ENCODE measurements around the gene RPS19.

Gene RPS19

GRCh38 chr19:41879080-41879479 lies 19.0 kb downstream of the RPS19 start:
- no peak for DNase-seq (ENCODE audit: low read depth)

DNA sequence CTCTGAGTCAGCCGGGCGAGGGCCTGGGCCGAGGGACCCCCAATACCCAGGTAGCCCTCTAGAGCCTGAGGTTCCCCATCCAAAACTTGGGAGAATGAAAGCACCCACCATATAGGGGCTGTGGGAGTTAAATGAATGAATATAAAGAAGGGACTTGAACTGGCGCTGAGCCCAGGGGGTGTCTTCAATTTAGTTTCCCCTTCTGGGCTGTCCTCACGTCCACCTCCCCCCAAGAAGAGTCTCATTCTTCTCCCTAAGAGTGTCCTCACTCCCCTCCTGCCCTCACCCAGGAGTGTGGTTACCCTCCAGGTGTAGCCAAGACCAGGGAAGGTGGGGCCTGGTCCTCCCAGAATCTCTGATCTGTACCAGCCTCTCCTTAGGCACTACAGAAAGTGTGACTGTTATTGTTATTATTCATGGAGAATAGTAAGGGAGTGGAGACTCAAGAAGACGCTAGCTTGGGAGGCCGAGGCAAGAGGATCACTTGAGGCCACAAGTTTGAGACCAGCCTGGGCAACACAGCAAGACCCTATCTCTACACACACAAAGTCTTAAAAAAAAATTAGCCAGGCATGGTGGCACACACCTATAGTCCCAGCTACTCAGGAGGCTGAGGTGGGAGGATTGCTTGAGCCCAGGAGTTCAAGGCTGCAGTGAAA lies 19.7 kb downstream of the RPS19 start:
- no peak for DNase-seq (ENCODE audit: low read depth)

DNA sequence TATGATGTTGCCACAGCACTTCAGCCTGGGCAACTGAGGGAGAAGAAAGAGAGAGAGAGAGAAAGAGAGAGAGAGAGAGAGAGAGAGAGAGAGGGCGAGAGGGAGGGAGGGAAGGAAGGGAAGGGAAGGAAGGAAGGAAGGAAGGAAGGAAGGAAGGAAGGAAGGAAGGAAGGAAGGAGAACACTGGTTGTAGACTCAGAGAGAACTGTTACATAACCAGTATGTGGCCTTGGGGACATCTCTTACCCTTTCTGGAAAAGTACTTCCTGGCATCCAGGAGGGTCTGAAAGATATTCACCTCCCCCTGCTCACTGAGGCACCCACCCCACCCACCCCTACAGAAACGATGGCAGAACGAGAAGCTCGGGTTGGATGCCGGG lies 20.3 kb downstream of the RPS19 start:
- DNase-seq (ENCODE audit: low read depth) = no peak

DNA sequence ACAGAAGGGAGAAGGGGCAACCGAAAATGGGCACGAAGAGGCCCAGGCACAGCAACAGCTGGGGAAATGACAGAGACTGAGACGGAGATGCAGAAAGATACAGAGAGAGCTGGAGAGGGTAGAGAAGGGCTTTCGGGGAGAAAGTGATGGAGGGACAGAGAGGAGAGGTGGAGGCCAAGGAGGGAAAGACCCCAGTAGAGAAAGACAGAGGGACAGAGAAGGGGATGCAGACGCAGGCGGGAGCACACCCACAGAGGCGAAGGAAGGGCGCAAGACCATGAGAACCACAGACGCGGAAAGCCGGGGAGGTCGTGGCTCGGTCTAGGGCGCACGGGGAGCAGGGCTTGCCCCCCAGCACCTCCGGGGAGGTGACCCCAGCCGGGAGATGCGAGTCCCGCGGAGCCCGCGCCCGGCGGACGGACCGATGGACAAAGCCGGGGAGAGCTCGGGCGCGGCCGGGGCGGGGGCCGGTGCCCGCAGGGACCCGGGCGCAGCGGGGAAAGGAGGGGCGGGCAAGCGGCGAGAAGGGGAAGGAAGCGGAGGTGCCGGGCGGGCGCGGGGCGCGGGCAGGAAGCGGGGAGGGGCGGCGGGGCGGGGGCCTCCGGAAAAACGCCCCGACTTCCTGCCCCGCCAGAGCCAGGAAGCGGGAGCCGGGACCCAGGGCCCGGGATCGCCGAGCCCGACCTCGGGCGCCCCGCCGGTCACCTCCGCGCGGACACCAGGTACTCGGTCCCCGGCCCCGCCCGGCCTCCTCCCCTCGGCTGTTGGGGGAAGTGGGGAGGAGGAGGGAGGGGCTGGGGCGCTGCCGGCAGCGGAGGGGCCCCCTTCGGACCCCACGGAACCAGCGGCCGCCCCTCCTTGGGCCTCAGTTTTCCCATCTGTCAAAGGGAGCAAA lies 22.8 kb downstream of the RPS19 start, which contains the start of gene ARHGEF1:
TSS of gene ARHGEF1 (plus strand) at position 617 of the 895 bp plus-strand sequence. CDS start 4,899 bp downstream, outside the sequence.
- DNase-seq (ENCODE audit: low read depth) = no peak

- DNase-seq (ENCODE audit: low read depth) = no peak
These were observed 23.4 kb downstream of the RPS19 start for GRCh38 chr19:41883463-41883820.

GRCh38 chr19:41883821-41884733 lies 24.0 kb downstream of the RPS19 start:
- DNase-seq (ENCODE audit: low read depth) = peak; percentile 91

- DNase-seq (ENCODE audit: low read depth) = no peak
These were observed 27.0 kb downstream of the RPS19 start for GRCh38 chr19:41886761-41887710.

DNA sequence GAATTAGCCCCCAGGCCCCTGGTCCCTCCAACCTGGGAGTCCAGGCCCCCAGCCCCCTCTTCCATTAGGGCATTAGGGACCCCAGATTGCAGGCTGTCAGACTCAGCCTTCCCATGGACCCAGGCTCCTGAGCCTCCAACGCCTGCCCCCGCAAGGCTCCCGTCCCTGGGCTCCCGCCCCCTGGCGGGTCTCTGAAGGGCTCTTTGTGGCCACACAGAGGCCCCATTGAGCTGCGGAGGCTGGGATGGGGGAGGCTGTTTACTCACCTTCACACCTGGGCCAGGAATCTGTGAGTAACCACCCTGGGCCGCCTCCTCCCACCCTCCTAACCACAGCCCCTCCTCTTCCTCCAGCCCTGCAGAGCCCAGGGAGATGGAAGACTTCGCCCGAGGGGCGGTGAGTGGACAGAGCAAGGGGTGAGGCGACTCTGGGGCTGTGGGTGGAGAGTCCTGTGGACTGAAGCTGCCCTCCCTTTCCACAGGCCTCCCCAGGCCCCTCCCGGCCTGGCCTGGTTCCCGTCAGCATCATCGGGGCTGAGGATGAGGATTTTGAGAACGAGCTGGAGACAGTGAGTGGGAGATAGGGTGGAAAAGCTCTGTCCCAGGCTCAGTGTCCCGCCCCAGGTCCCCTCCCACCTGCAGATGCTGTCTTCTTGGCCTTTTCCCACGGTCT lies 27.8 kb downstream of the RPS19 start:
- no peak for DNase-seq (ENCODE audit: low read depth)

- DNase-seq (ENCODE audit: low read depth) = no peak
These were observed 28.9 kb downstream of the RPS19 start for GRCh38 chr19:41888926-41889325.

DNA sequence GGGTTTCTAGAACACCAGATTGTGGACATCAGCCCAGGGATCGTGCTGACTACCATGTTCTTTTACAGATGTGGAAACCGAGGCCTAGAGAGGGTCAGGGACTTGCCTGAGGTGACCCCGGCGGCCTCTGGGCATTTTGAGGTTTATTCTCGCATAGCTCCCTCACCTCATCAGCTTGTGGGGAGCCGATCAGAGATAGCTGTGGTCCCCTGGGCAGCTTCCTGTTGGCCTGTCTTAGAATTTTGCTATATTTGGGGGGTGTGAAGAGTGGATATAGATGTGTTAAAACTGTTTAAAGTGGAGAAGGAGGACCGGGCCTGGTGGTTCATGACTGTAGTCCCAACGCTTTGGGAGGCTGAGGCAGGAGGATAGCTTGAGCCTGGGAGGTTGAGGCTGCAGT lies 29.8 kb downstream of the RPS19 start:
- no peak for DNase-seq (ENCODE audit: low read depth)

GRCh38 chr19:41890936-41891335 lies 30.9 kb downstream of the RPS19 start:
- DNase-seq (ENCODE audit: low read depth) = no peak

DNA sequence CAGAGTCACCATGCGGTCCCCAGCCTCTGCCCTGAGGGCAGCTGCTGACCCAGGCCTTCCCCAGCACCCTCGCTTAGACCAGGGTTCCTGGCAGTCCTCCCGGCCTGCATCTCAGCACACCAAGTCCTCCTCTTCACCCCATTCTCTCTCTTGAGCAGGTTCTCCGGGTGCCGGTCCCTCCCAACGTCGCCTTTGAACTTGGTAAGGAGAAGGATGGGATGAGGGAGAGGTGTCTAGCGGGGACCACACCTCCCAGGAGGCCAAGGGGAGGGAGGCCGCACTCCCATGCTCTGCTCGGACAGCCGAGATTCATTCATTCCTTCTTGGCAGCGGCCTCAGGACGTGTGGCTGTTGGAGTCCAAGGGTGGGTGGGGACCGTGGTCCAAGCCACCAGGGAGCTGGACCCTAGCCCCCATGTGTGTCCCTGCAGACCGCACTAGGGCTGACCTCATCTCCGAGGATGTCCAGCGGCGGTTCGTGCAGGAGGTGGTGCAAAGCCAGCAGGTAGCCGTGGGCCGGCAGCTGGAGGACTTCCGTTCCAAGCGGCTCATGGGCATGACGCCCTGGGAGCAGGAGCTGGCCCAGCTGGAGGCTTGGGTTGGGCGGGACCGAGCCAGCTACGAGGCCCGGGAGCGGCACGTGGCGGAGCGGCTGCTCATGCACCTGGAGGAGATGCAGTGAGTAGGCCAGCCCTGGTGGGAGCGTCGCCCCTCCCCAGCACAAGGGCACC lies 32.3 kb downstream of the RPS19 start:
- DNase-seq (ENCODE audit: low read depth) = no peak

DNA sequence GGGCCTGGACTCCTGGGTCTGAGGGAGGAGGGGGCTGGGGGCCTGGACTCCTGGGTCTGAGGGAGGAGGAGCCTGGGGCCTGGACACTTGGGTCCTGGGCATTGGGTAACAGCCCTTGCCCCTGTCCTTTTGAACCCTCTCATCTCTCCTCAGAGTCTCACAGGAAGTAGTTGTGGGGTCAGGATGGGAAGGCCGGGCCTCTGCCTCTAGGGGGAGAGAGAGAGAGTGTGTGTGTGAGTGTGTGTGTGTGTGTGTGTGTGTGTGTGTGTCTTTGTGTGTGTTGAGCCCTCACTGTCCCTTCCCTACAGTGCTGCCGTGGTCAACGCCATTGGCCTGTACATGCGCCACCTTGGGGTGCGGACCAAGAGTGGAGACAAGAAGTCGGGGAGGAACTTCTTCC lies 33.8 kb downstream of the RPS19 start:
- DNase-seq (ENCODE audit: low read depth) = no peak

DNA sequence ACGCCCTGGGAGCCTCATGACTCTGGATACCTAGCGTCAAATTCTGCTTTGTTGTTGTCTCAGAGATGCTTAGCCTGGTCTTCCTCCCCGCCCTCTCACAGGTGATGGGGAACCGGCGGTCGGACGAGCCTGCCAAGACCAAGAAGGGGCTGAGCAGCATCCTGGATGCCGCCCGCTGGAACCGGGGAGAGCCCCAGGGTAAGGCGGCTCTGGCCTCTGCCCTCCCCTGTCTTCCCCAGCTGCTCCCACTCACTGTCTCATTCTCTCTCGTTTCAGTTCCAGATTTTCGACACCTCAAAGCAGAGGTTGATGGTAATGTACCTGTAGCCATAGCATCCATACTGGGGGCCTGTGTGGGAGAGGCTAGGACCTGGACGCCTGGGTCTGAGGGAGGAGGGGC lies 34.3 kb downstream of the RPS19 start:
- DNase-seq (ENCODE audit: low read depth) = no peak

DNA sequence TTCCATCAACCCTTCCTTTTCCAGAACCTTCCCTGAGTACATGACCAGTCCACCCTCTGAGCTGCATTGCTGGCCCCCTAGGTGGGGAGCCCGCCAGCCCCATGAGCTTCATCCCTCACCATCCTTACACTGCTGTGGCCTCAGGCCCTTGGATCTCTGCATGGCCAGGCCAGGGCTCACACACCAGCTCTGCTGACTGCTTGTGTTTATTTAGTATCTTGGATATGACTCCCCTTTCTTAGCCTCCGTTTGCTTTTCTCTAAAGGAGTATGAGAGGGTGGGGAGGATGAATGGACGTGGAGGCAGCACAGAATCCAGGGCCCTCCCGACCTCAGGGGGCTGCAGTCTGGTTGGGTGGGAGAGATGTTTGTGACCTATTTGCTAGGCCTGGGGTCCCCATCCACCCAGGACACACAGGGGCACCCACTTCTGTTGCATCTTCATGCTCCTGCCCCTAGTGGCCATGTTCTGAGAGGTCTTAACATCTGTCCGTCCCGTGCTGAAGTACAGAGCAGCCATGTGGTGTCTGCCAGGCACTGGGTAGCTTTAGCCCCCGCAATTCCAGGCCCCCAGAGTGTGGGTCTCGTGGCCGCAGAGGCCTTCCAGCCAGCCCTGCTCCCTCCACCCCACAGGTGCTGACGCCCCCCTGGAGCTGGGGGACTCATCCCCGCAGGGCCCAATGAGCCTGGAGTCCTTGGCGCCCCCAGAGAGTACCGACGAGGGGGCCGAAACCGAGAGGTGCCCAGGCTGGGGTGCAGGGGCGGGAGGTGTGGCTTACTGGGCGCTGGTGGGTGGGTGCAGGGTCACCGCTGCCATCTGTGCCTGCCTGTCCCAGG lies 35.9 kb downstream of the RPS19 start:
- no peak for DNase-seq (ENCODE audit: low read depth)

GRCh38 chr19:41896581-41896942 lies 36.5 kb downstream of the RPS19 start:
- DNase-seq (ENCODE audit: low read depth) = no peak

GRCh38 chr19:41897181-41897580 lies 37.1 kb downstream of the RPS19 start:
- no peak for DNase-seq (ENCODE audit: low read depth)

- no peak for DNase-seq (ENCODE audit: low read depth)
These were observed 37.8 kb downstream of the RPS19 start for GRCh38 chr19:41897820-41898219.

- no peak for DNase-seq (ENCODE audit: low read depth)
These were observed 38.2 kb downstream of the RPS19 start for GRCh38 chr19:41898235-41898634.
